CD4-positive, alpha-beta T cell treated with Interleukin-21 for 1 hour (primary cell): Measurements from ENCODE around the gene NDUFA13.

Experiments
- DNase-seq: peaks from one replicate; pipeline ENCODE4 v3.0.0-alpha.2; 2020

Gene NDUFA13

DNA sequence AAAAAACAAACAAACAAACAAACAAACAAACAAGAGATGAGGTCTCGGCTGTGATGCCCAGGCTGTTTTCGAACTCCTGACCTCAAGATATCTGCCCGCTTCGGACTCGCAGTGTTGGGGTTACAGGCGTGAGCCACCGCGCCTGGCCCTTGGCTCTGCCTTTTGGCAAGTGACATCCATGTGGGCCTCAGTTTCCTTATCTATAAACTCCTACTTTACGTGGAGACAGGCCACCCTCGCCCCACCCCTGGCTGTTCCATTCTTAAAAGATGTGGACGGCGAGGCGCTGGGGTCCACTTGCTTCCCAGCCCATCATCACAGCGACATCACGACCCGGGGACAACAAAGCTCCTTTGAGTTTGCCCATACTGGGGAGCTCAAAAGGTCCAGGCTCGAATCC, 2.3 kb upstream of the NDUFA13 start:
- no peak for DNase-seq

GRCh38 chr19:19514215-19514657, 1.8 kb upstream of the NDUFA13 start:
- DNase-seq = no peak

GRCh38 chr19:19514881-19515641, 964 bp upstream of the NDUFA13 start, which contains the start of gene TSSK6:
Gene TSSK6 (minus strand): TSS chr19:19515548. CDS start chr19:19515427, 121 bp downstream.
- DNase-seq = no peak

DNA sequence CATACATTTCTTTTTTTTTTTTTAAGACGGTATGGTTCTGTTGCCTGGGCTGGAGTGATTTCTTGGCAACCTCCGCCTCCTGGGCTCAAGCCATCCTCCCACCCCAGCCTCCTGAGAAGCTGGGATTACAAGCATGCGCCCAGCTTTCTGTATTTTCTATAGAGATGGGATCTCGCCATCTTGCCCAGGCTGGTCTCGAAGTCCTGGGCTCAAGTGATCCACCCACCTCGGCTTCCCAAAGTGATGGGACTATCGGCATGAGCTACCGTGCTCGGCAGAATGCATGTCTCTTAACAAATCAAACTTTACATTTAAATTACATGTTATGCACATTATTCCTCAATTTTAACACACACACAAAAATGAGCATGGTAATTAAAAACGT, 1.2 kb downstream of the NDUFA13 start:
- no peak for DNase-seq

DNA sequence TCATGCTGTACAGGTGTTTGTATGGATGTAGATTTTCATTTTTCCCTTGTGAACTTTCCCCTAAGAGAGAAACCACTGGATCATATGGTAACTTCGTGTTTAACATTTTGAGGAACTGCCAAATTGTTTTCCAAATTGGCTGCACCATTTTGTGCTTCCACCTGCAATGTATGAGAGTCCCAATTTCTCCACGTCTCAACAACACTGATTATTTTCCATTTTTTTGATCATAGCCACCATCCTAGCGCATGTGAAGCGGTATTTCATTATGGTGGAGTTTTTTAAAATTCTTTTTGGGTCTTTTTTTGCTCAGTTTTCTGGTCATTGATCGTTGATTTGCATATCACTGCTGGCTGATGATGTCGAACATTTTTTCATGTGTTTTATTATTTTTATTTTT, 5.0 kb downstream of the NDUFA13 start:
- no peak for DNase-seq

GRCh38 chr19:19523177-19523576, 7.2 kb downstream of the NDUFA13 start:
- no peak for DNase-seq

DNA sequence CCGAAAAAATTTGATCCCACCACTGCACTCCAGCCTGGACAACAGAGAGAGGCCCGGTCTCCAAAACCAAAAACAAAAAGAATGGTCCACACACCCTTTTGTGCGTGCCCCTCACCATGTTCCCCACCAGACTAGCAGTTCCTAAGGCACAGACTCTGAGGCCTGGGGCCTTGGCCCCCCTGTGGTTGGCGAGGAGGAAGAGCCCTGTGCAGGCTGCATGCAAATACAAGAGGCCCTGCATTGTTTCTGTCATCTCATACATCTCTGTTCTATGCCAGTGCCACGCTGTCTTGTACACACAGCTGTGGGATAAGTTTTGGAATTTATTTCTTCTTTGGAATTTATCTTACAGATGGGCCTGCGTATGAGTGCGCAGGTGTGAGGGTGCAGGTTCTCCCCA, 8.0 kb downstream of the NDUFA13 start:
- no peak for DNase-seq

GRCh38 chr19:19525611-19526380, 9.8 kb downstream of the NDUFA13 start:
- no peak for DNase-seq

DNA sequence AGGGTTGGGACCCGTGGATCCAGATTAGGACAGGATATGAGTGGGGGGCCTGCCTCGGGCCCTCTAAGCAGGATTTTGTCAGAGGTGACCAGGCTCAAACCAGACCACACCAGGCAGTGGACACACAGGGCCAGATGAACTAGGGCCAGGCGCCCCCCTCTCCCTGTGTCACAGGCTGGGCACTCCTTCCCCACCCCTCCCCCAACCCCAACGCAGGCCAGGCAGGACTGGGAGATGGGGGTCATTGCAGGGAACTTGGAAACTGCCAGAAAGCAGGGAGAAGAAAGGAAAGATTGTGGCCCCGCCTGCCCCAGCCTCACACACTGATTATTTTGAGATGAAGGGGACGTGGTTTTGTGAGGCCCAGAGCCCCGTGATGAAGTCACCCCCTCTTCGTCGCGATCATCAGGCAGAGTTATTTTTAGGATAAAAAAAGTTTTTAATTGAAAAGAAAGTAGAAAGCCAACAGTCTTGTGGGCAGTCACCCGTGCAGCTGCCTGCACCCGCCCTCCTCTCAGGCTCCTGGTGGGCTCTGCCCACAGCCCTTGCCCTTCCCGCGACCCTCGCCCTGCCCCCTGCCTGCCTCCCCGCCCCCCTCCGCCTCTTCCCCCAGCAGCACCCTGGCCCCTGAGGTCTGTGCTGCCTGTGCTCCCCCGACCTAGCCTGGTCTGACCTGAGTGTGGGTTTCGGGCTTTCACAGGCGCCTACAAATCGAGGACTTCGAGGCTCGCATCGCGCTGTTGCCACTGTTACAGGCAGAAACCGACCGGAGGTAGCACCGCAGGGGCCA, 10.8 kb downstream of the NDUFA13 start:
- DNase-seq = no peak

DNA sequence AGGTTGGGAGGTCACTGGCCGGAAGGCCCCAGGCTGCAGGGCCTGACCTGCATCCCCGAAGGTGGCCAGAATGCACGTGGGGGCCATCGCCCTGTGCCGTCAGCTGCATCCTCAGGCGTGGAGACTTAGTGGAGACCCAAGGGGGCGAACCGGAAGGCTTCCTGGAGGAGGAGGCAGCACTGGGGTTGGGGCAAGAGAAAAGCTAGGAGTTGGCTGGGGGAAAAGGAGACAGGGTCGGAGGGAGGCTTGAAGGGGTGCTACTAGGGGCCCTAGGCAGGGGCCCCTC, 11.3 kb downstream of the NDUFA13 start:
- no peak for DNase-seq

DNA sequence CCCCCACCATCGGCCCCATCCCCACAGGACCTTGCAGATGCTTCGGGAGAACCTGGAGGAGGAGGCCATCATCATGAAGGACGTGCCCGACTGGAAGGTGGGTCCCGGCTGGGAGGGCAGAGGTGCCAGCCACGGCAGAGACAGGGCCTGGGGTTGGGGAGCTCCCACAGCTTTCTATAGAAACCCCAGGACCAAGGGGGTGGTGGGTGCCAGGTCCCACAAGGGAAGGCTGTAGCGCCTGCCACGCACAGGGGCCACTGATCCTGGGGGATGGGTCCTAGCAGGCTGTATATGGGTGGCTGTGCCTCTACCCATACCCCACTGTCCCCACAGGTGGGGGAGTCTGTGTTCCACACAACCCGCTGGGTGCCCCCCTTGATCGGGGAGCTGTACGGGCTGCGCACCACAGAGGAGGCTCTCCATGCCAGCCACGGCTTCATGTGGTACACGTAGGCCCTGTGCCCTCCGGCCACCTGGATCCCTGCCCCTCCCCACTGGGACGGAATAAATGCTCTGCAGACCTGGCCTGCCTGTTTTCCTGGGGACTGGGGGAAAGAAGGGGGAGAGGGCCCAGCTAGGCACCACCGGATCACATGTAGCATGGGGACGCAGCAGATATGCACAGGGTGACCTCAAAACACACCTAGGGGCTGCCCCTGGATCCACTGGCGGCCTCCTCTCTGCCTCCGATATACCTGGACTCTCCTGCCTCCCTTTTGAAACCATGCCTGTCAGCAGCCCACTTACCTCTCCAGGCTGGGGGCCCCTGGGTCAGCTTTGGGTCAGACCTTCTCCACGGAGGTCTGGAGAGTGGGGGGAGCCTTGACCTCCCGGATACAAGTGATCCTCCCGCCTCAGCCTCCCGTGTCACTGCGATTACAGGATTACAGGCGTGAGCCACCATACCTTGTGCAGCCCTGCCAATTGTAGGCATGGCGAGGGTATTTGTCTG, 11.9 kb downstream of the NDUFA13 start:
- DNase-seq = no peak

DNA sequence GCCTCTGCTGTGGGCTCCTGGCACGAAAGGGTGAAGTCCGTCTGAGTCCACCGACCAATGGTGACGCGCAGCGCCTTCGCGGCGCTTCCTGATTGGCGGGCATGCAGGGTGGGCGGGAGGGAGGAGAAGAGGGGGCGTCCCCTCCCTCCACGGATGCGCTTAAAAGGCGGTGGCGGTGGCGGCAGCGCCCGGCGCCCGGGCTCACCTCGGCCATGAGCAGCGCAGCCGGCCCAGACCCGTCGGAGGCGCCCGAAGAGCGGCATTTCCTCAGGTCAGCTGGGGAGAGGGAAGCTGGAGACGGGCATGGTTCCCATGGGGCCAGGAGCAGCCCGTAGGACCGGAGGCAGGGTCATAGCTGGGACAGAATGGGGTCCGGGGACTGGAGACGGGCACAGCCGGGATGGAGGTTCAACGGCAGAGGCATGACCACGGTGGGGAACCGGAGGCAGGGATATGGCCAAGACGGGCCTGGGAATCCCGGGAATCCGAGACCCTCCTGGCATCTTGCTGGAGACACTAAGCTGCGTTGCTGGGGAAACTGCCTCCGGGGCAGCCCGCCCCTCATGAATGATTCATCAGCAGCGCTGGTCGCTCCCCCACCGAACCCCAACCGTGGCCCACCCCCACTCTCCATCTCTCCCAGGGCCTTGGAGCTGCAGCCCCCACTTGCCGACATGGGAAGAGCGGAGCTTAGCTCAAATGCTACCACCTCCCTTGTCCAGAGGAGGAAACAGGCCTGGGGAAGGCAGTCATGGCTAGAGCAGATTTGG, 12.9 kb downstream of the NDUFA13 start, which contains the start of gene YJEFN3:
Gene YJEFN3 (plus strand): TSS at position 191 of the 770 bp plus-strand sequence. CDS start 22 bp downstream, at position 213.
- DNase-seq = no peak

DNA sequence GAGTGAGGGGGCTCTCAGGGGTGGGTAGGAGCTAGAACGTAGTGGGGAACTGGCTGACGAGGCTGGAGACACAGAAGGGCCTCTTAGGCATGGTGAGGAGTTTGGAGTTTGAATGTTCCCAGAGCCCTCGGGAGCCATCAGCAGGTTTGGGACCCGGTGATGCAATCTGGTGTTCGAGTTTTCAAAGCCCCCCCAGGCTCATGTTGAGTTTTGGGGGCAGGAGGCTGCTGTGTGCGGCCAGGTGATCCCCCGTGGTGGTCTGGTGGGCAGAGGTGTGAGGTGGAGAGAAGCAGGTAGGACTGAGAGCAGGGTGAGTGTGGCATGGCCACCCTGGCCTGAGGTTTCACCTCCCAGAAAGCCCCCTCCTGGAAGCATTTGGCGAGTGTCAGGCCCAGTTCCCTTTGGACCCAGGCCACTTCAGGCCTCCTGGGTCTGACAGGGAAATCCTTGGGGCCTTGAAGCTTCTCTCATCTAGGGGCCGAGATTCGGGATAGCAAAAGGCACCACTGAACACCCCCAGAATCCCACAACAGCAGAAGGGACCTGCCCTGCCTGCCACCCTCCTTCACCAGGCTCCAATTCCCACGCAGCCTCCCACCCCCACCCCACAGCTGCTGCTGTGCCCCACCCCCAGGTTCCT, 13.9 kb downstream of the NDUFA13 start:
- DNase-seq = no peak

DNA sequence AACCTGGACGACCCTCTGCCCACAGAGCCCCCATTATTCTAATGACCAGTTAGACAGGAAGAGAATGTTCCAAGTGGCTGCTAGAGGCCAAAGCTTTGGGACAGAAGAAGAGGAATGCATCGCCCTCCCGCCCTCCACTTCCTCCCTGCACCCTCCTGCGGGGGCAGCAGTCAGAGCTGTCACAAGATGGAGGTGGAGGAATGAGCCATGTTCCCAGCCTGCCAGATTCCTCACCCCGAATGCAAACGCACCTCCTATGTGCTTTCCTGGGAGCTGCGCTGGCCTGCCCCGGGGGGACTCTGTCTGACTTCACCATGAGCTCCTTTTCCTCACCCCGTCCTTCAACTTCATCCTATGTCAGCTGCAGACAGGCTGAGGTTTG, 14.4 kb downstream of the NDUFA13 start:
- no peak for DNase-seq

- no peak for DNase-seq
These were observed 14.9 kb downstream of the NDUFA13 start for GRCh38 chr19:19530889-19531288.

- DNase-seq = peak; percentile 85
These were observed 16.2 kb downstream of the NDUFA13 start for GRCh38 chr19:19531951-19532805.

DNA sequence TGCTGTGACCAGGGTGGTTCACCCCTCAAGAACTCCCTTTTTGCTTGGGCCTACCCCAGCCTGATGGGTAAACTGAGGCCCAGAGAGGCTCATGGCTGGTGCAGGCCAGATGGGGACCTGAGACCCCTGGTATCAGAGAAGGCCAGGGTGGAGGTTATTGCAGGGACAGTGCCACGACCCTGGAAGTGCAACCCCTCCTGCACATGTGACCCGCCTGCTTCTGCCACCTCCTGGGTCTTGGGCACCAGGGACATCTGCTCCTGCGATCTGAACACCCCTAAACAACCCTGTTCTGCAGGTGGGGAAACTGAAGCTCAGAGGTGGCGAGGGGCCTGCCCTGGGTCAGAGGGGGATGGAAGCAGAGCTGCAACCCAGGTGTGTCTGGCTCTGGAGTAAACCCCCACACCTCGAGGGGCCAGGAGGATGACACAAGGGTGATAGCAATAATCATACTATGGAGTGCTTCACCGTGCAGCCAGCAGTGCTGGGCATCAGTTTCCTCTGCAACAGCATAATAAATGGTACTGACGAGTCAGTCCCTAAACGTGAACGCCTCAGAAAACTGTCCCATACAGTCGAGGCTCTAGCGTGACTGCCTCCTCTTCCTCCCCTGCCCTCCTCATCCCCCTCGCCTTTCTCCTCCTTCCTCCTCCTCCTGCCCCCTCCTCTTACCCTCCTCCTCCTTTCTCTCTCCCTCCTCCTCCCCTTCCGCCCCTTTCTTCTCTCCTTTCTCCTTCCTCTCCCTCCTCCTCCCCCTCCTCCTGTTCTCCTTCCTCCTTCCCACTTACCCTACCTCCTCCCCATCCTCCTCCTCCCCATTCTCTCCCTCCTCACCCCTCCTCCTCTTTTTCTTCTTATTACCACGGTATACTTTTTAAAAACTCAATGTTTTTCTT, 17.0 kb downstream of the NDUFA13 start:
- no peak for DNase-seq

DNA sequence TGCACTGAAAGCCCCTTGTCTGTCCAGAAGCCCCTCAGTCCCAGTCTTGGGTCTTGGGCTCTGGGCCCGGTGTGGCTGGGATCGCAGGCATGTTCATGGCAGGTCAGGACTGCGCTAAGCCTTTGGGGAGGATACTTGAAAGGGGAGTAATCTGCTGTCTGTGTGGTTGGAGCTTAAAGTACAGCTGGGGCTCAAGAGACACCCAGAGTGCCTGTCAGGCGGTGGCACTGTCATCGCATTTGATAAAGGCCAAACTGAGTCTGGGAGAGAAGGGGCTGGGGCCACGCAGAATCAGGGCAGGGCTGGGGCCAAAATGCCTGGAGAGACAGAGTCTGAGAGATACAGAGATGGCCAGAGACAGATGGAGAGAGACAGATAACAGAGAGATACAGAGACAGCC, 17.8 kb downstream of the NDUFA13 start:
- no peak for DNase-seq
